GM12874 (cell line): ENCODE results near the gene CDH13.

Experiments
- TF ChIP-seq, protein P1 (sequence below): IDR thresholded peaks from 2 replicates; pipeline ENCODE4 v1.5.1; 2011; ENCODE audit warnings: low read depth, mild to moderate bottlenecking, control low read depth, low read length, moderate library complexity; ENCODE audit not compliant: insufficient read depth

CDH13 gene

DNA sequence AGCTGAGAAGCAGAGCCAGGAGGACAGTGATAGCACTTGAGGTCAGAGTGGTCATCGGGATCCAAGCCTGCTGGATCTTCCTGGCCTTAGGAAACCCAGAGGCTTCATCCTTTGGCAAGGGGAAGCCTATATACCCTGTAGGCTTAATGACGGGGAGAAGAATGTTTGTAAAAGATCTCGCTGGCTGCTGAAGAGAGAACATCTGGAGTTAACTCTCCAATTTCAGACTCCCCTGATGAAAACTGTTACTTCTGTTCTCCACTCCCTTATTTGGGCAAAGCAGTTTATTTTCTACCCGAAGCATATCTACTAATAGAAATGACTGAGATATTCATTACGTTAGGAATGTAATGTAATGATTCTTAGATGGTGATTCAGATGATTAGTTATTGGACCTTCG, 487.0 kb downstream of the CDH13 start:
- TF ChIP-seq, protein P1, sequence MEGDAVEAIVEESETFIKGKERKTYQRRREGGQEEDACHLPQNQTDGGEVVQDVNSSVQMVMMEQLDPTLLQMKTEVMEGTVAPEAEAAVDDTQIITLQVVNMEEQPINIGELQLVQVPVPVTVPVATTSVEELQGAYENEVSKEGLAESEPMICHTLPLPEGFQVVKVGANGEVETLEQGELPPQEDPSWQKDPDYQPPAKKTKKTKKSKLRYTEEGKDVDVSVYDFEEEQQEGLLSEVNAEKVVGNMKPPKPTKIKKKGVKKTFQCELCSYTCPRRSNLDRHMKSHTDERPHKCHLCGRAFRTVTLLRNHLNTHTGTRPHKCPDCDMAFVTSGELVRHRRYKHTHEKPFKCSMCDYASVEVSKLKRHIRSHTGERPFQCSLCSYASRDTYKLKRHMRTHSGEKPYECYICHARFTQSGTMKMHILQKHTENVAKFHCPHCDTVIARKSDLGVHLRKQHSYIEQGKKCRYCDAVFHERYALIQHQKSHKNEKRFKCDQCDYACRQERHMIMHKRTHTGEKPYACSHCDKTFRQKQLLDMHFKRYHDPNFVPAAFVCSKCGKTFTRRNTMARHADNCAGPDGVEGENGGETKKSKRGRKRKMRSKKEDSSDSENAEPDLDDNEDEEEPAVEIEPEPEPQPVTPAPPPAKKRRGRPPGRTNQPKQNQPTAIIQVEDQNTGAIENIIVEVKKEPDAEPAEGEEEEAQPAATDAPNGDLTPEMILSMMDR, result no peak

DNA sequence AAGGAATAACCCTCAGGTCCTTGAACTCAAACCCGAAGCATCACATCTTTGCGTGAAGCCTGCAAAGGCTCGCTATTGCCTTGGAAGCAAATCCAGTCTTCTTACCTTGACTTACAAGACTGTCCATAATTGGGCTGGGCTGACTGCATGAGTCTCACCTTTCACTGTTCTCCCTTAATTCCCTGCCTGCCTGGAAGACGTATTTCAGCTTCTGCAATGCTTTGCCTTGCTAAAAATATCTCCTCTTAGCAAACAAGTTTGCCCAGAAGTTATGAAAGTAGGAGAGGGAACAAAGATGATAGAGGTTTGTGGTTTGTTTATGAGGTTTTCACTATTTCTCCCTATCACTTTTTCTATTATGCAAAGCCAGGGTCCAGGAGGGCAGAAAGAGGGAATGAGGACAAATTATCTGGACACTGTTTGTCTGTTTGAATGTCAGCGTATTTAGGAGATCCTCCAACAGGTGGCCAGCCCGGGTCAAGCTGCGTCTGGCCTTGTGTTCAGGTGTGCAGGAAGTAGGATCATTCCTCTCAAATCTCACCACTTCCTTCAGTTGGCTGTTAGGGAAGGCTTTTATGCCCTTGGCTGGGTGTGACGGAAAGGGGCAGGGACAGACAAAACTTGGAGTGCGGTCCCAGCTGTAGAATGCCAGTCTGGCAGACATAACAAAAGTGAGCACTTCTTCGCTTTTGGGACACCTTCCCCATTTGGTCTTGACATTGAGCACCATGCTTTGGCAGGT, 488.9 kb downstream of the CDH13 start:
- TF ChIP-seq, protein P1, result no peak

DNA sequence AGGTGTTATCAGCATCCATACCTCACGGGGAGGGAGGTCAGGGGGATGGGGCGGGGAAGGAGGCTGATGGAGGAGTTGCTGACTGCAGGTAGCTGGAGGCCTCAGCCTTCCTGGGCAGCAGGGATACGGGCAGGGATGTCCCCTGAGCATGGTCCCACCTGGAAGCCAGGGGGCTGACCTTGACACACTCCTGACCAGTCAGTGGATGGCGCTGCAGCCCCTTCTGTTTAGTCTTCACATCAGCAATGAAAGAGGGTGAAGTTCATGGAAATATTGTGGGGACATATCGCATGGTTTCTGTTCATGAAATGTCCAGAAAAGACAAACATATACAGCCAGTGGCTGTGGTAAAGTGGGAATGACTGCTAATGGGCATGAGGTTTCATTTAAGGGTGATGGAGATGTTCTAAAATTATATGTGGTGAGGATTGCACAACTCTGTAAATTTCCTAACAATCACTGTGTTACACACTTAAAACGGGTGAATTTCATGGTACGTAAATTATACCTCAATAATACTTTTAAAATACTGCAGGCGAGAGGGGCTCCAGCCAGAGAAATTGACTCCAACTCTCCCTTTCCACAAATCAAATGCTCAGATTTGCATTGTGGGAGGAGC, 489.6 kb downstream of the CDH13 start:
- TF ChIP-seq, protein P1, result no peak

DNA sequence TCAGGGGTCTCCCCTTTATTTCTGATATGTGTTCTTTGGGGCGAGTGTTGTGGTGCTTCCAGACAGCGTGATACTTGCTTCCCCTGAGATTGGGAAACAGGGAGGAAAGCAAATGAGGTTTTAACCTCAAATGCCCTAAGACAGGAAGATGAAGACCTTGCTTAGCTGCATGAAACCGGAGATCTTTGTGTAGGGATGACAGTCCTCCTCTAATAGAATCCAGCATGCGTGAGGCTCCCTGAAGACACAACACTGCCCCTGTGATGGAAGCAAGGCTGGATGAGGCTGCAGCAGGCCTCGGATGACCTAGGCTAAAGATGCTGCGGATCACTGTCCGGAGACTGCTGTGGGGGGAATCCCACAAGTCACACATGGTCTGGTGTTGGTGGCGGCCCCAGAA, 491.0 kb downstream of the CDH13 start:
- TF ChIP-seq, protein P1, result no peak

DNA sequence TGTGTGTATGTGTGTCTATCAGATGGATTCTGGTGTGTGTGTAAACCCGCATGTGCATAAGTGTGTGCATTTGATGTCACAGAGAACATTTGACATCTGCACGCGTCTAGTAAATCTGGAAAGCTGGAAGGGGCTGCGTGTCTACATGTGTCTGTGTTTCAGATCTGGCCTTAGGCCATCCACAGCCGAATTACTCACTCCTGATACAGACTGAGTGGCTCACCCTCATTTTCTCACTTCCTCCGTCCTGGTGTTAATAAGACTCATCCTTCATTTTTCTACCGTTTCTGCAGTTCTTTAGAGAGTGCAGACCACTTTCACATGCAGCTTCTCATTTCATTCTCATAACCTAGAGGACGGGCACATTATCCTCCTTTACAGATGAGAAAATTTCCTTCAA, 491.6 kb downstream of the CDH13 start:
- TF ChIP-seq, protein P1, result no peak

DNA sequence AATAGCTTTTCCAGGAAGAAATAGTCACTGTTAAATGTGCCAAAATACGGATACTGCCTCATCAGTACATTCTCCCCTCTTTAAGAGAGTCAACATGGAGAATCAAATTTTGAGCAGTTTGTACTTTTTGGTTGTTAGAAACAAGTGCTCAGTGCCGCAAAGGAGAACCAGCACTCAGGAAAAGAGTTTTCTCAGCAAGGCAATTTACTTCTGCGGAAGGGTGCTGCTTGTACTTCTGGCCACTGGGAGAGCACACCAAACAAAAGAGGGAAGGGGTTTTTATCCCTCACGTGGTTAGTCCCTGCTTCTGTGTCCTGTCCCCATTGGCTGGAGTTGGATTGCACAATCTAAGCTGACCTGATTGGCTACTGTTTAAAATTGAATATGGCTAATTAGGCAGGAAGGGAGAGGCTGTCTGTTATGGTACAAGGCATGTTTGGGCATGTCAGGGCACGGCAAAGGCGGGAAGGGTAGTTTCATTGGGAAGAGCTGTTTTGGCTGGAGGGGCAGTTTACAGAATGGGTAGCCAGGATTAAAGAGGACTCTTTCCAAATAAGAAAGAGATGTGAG, 499.3 kb downstream of the CDH13 start:
- TF ChIP-seq, protein P1, result no peak

DNA sequence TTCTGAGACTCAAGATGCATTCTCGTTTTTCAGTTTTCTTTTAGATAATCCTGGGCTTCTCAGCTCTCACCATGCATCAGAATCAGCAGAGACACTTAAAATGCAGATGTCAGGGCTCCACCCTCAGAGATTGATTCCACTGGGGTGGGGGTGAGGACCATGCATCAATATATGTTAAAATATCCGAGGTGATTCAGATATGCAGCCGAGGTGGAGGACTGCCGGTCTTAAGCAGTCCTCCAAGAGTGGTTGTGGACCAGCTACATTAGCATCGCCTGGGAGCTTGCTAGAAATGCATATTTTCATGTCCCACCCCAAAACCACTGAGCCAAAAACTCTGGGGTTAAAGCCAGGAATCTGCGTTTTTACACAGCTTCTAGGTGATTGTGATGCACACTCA, 501.3 kb downstream of the CDH13 start:
- TF ChIP-seq, protein P1, result no peak
